Esophagus squamous epithelium (tissue), 4 donors: ENCODE measurements around the gene BZW2.

Experiments used
- POLR2A ChIP-seq, 4 donors: fragments of 450-650 bp; IDR thresholded peaks; one replicate each; pipeline ENCODE4 v1.6.1; 2017; ENCODE audit warnings: antibody characterized with exemption in 4 of 4, mild to moderate bottlenecking in 4 of 4, moderate library complexity in 3 of 4
- TF ChIP-seq, protein P1 (sequence below), 6 experiments: fragments of 450-650 bp in 4 of 6; fragments of 200-600 bp in 2 of 6; sonication (generic) in 2 of 6; IDR thresholded peaks; one replicate each; pipeline ENCODE4 v1.5.1; 2016 to 2019; ENCODE audit warnings: antibody characterized with exemption in 6 of 6, mild to moderate bottlenecking in 4 of 6, moderate library complexity in 4 of 6

DNA sequence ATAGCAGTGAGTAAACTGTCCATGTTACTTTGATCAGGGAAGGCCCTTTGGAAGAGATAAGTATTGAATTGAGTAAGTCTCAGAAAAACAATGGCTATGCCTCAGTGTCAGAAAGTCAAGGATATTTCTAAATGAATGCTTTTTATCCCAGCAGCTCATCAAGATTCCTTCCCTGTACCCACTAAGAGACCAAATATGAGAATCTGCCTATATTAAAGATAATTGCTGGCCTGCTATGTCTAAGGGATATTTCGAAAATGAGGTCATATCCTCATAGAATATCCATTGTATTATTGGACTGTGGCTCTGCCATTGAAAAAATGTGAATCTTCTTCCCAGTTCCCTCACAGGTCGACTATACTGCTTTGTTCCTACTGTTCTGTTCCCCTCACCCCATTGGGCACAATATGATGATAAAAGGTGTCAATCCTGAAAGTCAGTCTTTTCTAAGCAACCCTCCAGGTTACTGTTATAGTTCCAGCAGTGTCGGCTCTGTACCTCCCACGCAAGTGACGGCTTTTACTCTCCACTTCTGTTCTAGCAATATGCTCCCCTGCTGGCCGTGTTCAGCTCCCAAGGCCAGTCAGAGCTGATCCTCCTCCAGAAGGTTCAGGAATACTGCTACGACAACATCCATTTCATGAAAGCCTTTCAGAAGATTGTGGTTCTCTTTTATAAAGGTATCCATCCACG, 51.7 kb downstream of the BZW2 start:
- TF ChIP-seq POLR2A (IDR thresholded peaks at IDR 0.05): no peak
- TF ChIP-seq, protein P1, sequence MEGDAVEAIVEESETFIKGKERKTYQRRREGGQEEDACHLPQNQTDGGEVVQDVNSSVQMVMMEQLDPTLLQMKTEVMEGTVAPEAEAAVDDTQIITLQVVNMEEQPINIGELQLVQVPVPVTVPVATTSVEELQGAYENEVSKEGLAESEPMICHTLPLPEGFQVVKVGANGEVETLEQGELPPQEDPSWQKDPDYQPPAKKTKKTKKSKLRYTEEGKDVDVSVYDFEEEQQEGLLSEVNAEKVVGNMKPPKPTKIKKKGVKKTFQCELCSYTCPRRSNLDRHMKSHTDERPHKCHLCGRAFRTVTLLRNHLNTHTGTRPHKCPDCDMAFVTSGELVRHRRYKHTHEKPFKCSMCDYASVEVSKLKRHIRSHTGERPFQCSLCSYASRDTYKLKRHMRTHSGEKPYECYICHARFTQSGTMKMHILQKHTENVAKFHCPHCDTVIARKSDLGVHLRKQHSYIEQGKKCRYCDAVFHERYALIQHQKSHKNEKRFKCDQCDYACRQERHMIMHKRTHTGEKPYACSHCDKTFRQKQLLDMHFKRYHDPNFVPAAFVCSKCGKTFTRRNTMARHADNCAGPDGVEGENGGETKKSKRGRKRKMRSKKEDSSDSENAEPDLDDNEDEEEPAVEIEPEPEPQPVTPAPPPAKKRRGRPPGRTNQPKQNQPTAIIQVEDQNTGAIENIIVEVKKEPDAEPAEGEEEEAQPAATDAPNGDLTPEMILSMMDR (IDR thresholded peaks at IDR 0.05): no peak
